Measurements from ENCODE around the gene SYCE1.

DNA sequence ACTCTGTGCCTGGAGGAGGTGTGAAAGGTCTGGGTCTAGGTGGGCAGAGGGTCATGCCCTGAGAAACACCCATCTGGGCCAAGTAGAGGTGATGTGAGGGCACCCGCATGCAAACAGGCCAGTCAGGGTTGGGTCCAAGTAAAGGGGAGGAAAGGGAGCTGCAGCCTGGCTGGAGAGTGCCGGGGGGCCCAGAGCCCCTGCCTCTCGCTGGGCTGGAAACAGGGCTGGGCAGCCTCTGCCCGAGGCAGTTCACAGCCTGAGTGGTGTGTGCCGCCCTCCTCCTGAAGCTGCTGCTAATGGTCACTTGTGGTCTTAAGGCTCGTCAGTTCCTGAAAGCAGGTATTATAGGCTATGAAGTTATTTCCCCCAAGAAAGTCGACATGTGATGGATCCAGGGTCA lies 31.0 kb downstream of the SYCE1 start:
- TF ChIP-seq, protein P1, sequence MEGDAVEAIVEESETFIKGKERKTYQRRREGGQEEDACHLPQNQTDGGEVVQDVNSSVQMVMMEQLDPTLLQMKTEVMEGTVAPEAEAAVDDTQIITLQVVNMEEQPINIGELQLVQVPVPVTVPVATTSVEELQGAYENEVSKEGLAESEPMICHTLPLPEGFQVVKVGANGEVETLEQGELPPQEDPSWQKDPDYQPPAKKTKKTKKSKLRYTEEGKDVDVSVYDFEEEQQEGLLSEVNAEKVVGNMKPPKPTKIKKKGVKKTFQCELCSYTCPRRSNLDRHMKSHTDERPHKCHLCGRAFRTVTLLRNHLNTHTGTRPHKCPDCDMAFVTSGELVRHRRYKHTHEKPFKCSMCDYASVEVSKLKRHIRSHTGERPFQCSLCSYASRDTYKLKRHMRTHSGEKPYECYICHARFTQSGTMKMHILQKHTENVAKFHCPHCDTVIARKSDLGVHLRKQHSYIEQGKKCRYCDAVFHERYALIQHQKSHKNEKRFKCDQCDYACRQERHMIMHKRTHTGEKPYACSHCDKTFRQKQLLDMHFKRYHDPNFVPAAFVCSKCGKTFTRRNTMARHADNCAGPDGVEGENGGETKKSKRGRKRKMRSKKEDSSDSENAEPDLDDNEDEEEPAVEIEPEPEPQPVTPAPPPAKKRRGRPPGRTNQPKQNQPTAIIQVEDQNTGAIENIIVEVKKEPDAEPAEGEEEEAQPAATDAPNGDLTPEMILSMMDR (conservative IDR thresholded peaks at IDR 0.05; ENCODE audit: low read length) = no peak
- TF ChIP-seq EZH2phosphoT487 (IDR thresholded peaks at IDR 0.05; ENCODE audit: borderline replicate concordance, low read depth, low read length) = no peak
